Right lobe of liver (tissue), 4 donors: ENCODE measurements around the gene FRMD3.

Experiments
- POLR2A ChIP-seq: fragments of 450-650 bp; IDR thresholded peaks from one replicate; pipeline ENCODE4 v1.6.1; 2017; ENCODE audit warnings: antibody characterized with exemption, mild to moderate bottlenecking
- TF ChIP-seq, protein P1 (sequence below), 4 donors: fragments of 200-600 bp in 3 of 4; fragments of 450-650 bp in 1 of 4; IDR thresholded peaks; one replicate each; pipeline versions ENCODE4 v1.5.1 to v1.8.0; 2016 to 2022; ENCODE audit warnings: antibody characterized with exemption in 4 of 4, mild to moderate bottlenecking in 2 of 4
- donor health status: DM: no; HTN: no; CAD: no.
- donor health status: DM: no; HTN: no; CAD: no.
- donor health status: DM: no; HTN: yes; CAD: no.

GRCh38 chr9:83362341-83362995 is 175.7 kb downstream of the FRMD3 start:
- no peak for TF ChIP-seq POLR2A
- TF ChIP-seq, protein P1, sequence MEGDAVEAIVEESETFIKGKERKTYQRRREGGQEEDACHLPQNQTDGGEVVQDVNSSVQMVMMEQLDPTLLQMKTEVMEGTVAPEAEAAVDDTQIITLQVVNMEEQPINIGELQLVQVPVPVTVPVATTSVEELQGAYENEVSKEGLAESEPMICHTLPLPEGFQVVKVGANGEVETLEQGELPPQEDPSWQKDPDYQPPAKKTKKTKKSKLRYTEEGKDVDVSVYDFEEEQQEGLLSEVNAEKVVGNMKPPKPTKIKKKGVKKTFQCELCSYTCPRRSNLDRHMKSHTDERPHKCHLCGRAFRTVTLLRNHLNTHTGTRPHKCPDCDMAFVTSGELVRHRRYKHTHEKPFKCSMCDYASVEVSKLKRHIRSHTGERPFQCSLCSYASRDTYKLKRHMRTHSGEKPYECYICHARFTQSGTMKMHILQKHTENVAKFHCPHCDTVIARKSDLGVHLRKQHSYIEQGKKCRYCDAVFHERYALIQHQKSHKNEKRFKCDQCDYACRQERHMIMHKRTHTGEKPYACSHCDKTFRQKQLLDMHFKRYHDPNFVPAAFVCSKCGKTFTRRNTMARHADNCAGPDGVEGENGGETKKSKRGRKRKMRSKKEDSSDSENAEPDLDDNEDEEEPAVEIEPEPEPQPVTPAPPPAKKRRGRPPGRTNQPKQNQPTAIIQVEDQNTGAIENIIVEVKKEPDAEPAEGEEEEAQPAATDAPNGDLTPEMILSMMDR (IDR thresholded peaks at IDR 0.05) = no peak
